ENCODE data around the gene POLR1F. TPM values are rescaled to one million over a fixed set of nuclear protein-coding genes. Genes with fewer than 3 reads are reported as not detected.

Gene POLR1F
- 53.1 and 55.8 TPM in 2 replicates for total RNA-seq (2014; rRNA removed; shearing (Covaris generic))
- polyA plus RNA-seq (2015; cell fraction: cytosol; rRNA removed) = 28.8 and 37.0 TPM in 2 replicates
- 36.4 and 45.2 TPM in 2 replicates for polyA plus RNA-seq (2015; cell fraction: nucleus; rRNA removed)

- peak; percentile 98 for DNase-seq (ENCODE audit: low read depth, low spot score)
- in situ Hi-C loops (cut with HindIII; ENCODE audit: low pct_unique_long_range_greater_than_20kb, low sequenced_read_pairs) = no loop called here
These were observed at the start of gene POLR1F for GRCh38 chr7:19708397-19709248. Gene POLR1F, minus strand, starts transcription at chr7:19709037. Its CDS starts 21 bp downstream, at chr7:19709016.

GRCh38 chr7:19754521-19755116 is 45.8 kb upstream of the POLR1F start:
- DNase-seq (ENCODE audit: low read depth, low spot score) = peak; percentile 75

GRCh38 chr7:19752020-19752419 is 43.2 kb upstream of the POLR1F start:
- DNase-seq (ENCODE audit: low read depth, low spot score) = peak; percentile 20
- in situ Hi-C loops (cut with HindIII; ENCODE audit: low pct_unique_long_range_greater_than_20kb, low sequenced_read_pairs) = loop anchor here (10.0 kb wide), 1 partner anchor 573 kb away; no protein-coding TSS in a partner anchor

More at GRCh38 chr7:19754521-19755116, 45.8 kb upstream of the POLR1F start:
- in situ Hi-C loops (cut with HindIII; ENCODE audit: low pct_unique_long_range_greater_than_20kb, low sequenced_read_pairs) = loop anchor here (10.0 kb wide), 1 partner anchor 570 kb away; no protein-coding TSS in a partner anchor

- in situ Hi-C loops (cut with HindIII; ENCODE audit: low pct_unique_long_range_greater_than_20kb, low sequenced_read_pairs) = loop anchor here (10.0 kb wide), 1 partner anchor 575 kb away; no protein-coding TSS in a partner anchor
- DNase-seq (ENCODE audit: low read depth, low spot score) = peak; percentile 40
These were observed 40.8 kb upstream of the POLR1F start for GRCh38 chr7:19749658-19750057.

GRCh38 chr7:19747740-19748339 is 39.0 kb upstream of the POLR1F start:
- DNase-seq (ENCODE audit: low read depth, low spot score) = peak; percentile 76
- in situ Hi-C loops (cut with HindIII; ENCODE audit: low pct_unique_long_range_greater_than_20kb, low sequenced_read_pairs) = no loop called here

GRCh38 chr7:19744075-19744474 is 35.2 kb upstream of the POLR1F start:
- in situ Hi-C loops (cut with HindIII; ENCODE audit: low pct_unique_long_range_greater_than_20kb, low sequenced_read_pairs) = no loop called here
- no peak for DNase-seq (ENCODE audit: low read depth, low spot score)

GRCh38 chr7:19728716-19729115 is 19.9 kb upstream of the POLR1F start:
- in situ Hi-C loops (cut with HindIII; ENCODE audit: low pct_unique_long_range_greater_than_20kb, low sequenced_read_pairs) = no loop called here
- DNase-seq (ENCODE audit: low read depth, low spot score) = no peak

GRCh38 chr7:19725770-19726169 is 16.9 kb upstream of the POLR1F start:
- no peak for DNase-seq (ENCODE audit: low read depth, low spot score)
- in situ Hi-C loops (cut with HindIII; ENCODE audit: low pct_unique_long_range_greater_than_20kb, low sequenced_read_pairs) = no loop called here

- in situ Hi-C loops (cut with HindIII; ENCODE audit: low pct_unique_long_range_greater_than_20kb, low sequenced_read_pairs) = no loop called here
- DNase-seq (ENCODE audit: low read depth, low spot score) = no peak
These were observed 6.7 kb upstream of the POLR1F start for GRCh38 chr7:19715499-19715898.

GRCh38 chr7:19713676-19714075 is 4.8 kb upstream of the POLR1F start:
- in situ Hi-C loops (cut with HindIII; ENCODE audit: low pct_unique_long_range_greater_than_20kb, low sequenced_read_pairs) = no loop called here
- peak; percentile 80 for DNase-seq (ENCODE audit: low read depth, low spot score)

- in situ Hi-C loops (cut with HindIII; ENCODE audit: low pct_unique_long_range_greater_than_20kb, low sequenced_read_pairs) = no loop called here
These were observed 377 bp upstream of the POLR1F start for GRCh38 chr7:19709249-19709578.

GRCh38 chr7:19707240-19707639 is 1.6 kb downstream of the POLR1F start:
- in situ Hi-C loops (cut with HindIII; ENCODE audit: low pct_unique_long_range_greater_than_20kb, low sequenced_read_pairs) = no loop called here
- no peak for DNase-seq (ENCODE audit: low read depth, low spot score)

More at GRCh38 chr7:19709249-19709578, 377 bp upstream of the POLR1F start:
- DNase-seq (ENCODE audit: low read depth, low spot score) = no peak

- DNase-seq (ENCODE audit: low read depth, low spot score) = no peak
- in situ Hi-C loops (cut with HindIII; ENCODE audit: low pct_unique_long_range_greater_than_20kb, low sequenced_read_pairs) = no loop called here
These were observed 3.2 kb downstream of the POLR1F start for GRCh38 chr7:19705663-19706062.

GRCh38 chr7:19701471-19701870 is 7.4 kb downstream of the POLR1F start:
- in situ Hi-C loops (cut with HindIII; ENCODE audit: low pct_unique_long_range_greater_than_20kb, low sequenced_read_pairs) = no loop called here
- DNase-seq (ENCODE audit: low read depth, low spot score) = no peak

- DNase-seq (ENCODE audit: low read depth, low spot score) = no peak
- in situ Hi-C loops (cut with HindIII; ENCODE audit: low pct_unique_long_range_greater_than_20kb, low sequenced_read_pairs) = no loop called here
These were observed 7.9 kb downstream of the POLR1F start for GRCh38 chr7:19700936-19701335.

- in situ Hi-C loops (cut with HindIII; ENCODE audit: low pct_unique_long_range_greater_than_20kb, low sequenced_read_pairs) = no loop called here
- DNase-seq (ENCODE audit: low read depth, low spot score) = no peak
These were observed 10.5 kb downstream of the POLR1F start for GRCh38 chr7:19698331-19698730.

- DNase-seq (ENCODE audit: low read depth, low spot score) = no peak
- in situ Hi-C loops (cut with HindIII; ENCODE audit: low pct_unique_long_range_greater_than_20kb, low sequenced_read_pairs) = no loop called here
These were observed 11.9 kb downstream of the POLR1F start for GRCh38 chr7:19696926-19697325.

GRCh38 chr7:19692111-19692828 is 16.6 kb downstream of the POLR1F start:
- no peak for DNase-seq (ENCODE audit: low read depth, low spot score)
- in situ Hi-C loops (cut with HindIII; ENCODE audit: low pct_unique_long_range_greater_than_20kb, low sequenced_read_pairs) = no loop called here

Measured in SK-MEL-5 (cell line).